Measurements from ENCODE around the gene LRRD1. TPM values are rescaled to one million over a fixed set of nuclear protein-coding genes. Genes with fewer than 3 reads are reported as not detected.
"Not testable (repeated sequence)": the region's sequence is repeated elsewhere in the genome, so short reads cannot be mapped to it uniquely, and the experiment has no call there.

Gene LRRD1
- total RNA-seq, 4 donors from 2014 or later = 0.39 to 0.44 (median 0.42) TPM; not detected in 1

GRCh38 chr7:92116949-92117348, 62.0 kb downstream of the LRRD1 start:
- no peaks in the 10 kb centered on the region for H3K27me3 ChIP-seq
- WGBS, 2 donors = 95 to 98% methylated on average over 3 of the region's 3 CpGs
- peaks cover 0 to 66% (median 0%) of the 10 kb centered on the region in 3 donors for H3K36me3 ChIP-seq
- TF ChIP-seq POLR2A (IDR thresholded peaks at IDR 0.05) (no peak), CTCF (IDR thresholded peaks at IDR 0.05) (no peak), EP300 (IDR thresholded peaks at IDR 0.05) (no peak)
- no peak overlapping the region for H3K27ac ChIP-seq
- DNase-seq (ENCODE audit: low spot score in 2 of 2) = no peak
- H3K4me1 ChIP-seq = peaks cover 0 to 6% (median 0%) of the 10 kb centered on the region in 4 donors
- H3K9me3 ChIP-seq = peaks cover 0 to 5% (median 0%) of the 10 kb centered on the region in 4 donors
- H3K4me3 ChIP-seq = no peak overlapping the region

GRCh38 chr7:92115821-92116220, 63.1 kb downstream of the LRRD1 start:
- Histone ChIP-seq H3K4me1 (peaks cover 0 to 6% (median 0%) of the 10 kb centered on the region in 4 donors), H3K27me3 (no peaks in the 10 kb centered on the region), H3K27ac (no peak overlapping the region), H3K36me3 (peaks cover 0 to 66% (median 0%) of the 10 kb centered on the region in 3 donors), H3K9me3 (no peaks in the 10 kb centered on the region), H3K4me3 (no peak overlapping the region)
- 93 to 95% methylated on average over 5 of the region's 5 CpGs for WGBS, 2 donors
- TF ChIP-seq CTCF (IDR thresholded peaks at IDR 0.05) = no peak
- no peak for DNase-seq (ENCODE audit: low spot score in 2 of 2)

GRCh38 chr7:92110857-92111256, 68.1 kb downstream of the LRRD1 start:
- TF ChIP-seq POLR2A (IDR thresholded peaks at IDR 0.05) = no peak
- no peak for TF ChIP-seq EP300 (IDR thresholded peaks at IDR 0.05)
- no peak for TF ChIP-seq CTCF (IDR thresholded peaks at IDR 0.05)
- WGBS, 2 donors = 89 to 97% methylated on average over 2 of the region's 2 CpGs
- Histone ChIP-seq H3K4me1 (no peaks in the 10 kb centered on the region), H3K9me3 (no peaks in the 10 kb centered on the region), H3K27ac (no peak overlapping the region), H3K36me3 (peaks cover 0 to 79% (median 0%) of the 10 kb centered on the region in 3 donors), H3K4me3 (no peak overlapping the region), H3K27me3 (no peaks in the 10 kb centered on the region)
- no peak for DNase-seq (ENCODE audit: low spot score in 2 of 2)

GRCh38 chr7:92108821-92109220, 70.1 kb downstream of the LRRD1 start:
- H3K27ac ChIP-seq = no peak overlapping the region
- H3K36me3 ChIP-seq = peaks cover 0 to 82% (median 0%) of the 10 kb centered on the region in 3 donors
- H3K4me3 ChIP-seq = no peak overlapping the region
- DNase-seq (ENCODE audit: low spot score in 2 of 2) = no peak
- H3K27me3 ChIP-seq = no peaks in the 10 kb centered on the region
- H3K4me1 ChIP-seq = no peaks in the 10 kb centered on the region
- 94% methylated on average over 8 of the region's 8 CpGs for WGBS, 2 donors
- H3K9me3 ChIP-seq = no peaks in the 10 kb centered on the region
- TF ChIP-seq POLR2A (IDR thresholded peaks at IDR 0.05) (no peak), CTCF (IDR thresholded peaks at IDR 0.05) (no peak), EP300 (IDR thresholded peaks at IDR 0.05) (no peak)

GRCh38 chr7:92102862-92103261, 76.1 kb downstream of the LRRD1 start:
- not testable (repeated sequence) for H3K4me3 ChIP-seq; DNase-seq (ENCODE audit: low spot score in 2 of 2); H3K27ac ChIP-seq; H3K9me3 ChIP-seq; H3K27me3 ChIP-seq; H3K4me1 ChIP-seq
- H3K36me3 ChIP-seq = peaks cover 0 to 98% (median 21%) of the 10 kb centered on the region in 3 donors
- 92 to 97% methylated on average over 5 of the region's 5 CpGs for WGBS, 2 donors

GRCh38 chr7:92100534-92100933, 78.4 kb downstream of the LRRD1 start:
- no peak for DNase-seq (ENCODE audit: low spot score in 2 of 2)
- Histone ChIP-seq H3K9me3 (no peaks in the 10 kb centered on the region), H3K27me3 (no peaks in the 10 kb centered on the region), H3K4me3 (no peak overlapping the region), H3K27ac (no peak overlapping the region), H3K4me1 (no peaks in the 10 kb centered on the region), H3K36me3 (peaks cover 0 to 97% (median 21%) of the 10 kb centered on the region in 3 donors)
- 100% methylated on average over 1 of the region's 1 CpG for WGBS, 2 donors
- no peak for TF ChIP-seq POLR2A (IDR thresholded peaks at IDR 0.05)
- no peak for TF ChIP-seq EP300 (IDR thresholded peaks at IDR 0.05)
- TF ChIP-seq CTCF (IDR thresholded peaks at IDR 0.05) = no peak
